ENCODE measurements around the gene AHRR. TPM values are rescaled to one million over a fixed set of nuclear protein-coding genes. Genes with fewer than 3 reads are reported as not detected.
"Not testable (repeated sequence)": the region's sequence is repeated elsewhere in the genome, so short reads cannot be mapped to it uniquely, and the experiment has no call there.

Gene AHRR
- total RNA-seq, 2 donors from 2014 or later: 1.9 to 17.7 TPM

- DNase-seq (ENCODE audit: low spot score): no peak
- H3K4me1 ChIP-seq (replicated peaks): no peaks in the 10 kb centered on the region
- TF ChIP-seq POLR2A (IDR thresholded peaks at IDR 0.05): no peak
- no peak for TF ChIP-seq POLR2AphosphoS5 (IDR thresholded peaks at IDR 0.05)
- TF ChIP-seq, protein P1, sequence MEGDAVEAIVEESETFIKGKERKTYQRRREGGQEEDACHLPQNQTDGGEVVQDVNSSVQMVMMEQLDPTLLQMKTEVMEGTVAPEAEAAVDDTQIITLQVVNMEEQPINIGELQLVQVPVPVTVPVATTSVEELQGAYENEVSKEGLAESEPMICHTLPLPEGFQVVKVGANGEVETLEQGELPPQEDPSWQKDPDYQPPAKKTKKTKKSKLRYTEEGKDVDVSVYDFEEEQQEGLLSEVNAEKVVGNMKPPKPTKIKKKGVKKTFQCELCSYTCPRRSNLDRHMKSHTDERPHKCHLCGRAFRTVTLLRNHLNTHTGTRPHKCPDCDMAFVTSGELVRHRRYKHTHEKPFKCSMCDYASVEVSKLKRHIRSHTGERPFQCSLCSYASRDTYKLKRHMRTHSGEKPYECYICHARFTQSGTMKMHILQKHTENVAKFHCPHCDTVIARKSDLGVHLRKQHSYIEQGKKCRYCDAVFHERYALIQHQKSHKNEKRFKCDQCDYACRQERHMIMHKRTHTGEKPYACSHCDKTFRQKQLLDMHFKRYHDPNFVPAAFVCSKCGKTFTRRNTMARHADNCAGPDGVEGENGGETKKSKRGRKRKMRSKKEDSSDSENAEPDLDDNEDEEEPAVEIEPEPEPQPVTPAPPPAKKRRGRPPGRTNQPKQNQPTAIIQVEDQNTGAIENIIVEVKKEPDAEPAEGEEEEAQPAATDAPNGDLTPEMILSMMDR (IDR thresholded peaks at IDR 0.05): peak in 1 of 4 experiments; percentile 18
- no peaks in the 10 kb centered on the region for H3K9me3 ChIP-seq
- intact Hi-C loops (cut with DNase I): no loop called here
- no peaks in the 10 kb centered on the region for H3K27me3 ChIP-seq (replicated peaks; ENCODE audit: insufficient read depth)
- WGBS: 65% methylated on average over 18 of the region's 18 CpGs
- no peaks in the 10 kb centered on the region for H3K36me3 ChIP-seq
- no peak overlapping the region for H3K4me3 ChIP-seq
- no peak overlapping the region for H3K27ac ChIP-seq
Observed at GRCh38 chr5:308672-309271, 12.7 kb upstream of the AHRR start.

DNA sequence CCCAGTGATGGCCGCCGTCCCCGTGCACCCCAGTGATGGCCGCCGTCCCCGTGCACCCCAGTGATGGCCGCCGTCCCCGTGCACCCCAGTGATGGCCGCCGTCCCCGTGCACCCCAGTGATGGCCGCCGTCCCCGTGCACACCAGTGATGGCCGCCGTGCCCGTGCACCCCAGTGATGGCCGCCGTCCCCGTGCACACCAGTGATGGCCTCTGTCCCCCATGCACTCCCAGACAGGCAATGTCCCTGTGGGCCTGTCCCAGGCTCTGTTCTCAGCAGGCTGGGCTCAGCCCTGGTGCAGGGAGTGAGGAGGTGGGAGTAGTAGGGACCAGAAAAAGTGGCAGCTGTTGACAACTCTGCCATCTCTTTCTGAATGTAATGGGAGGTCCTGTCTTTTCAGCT lies 11.7 kb upstream of the AHRR start:
- H3K9me3 ChIP-seq; DNase-seq (ENCODE audit: low spot score); H3K4me1 ChIP-seq (replicated peaks); H3K27ac ChIP-seq; H3K4me3 ChIP-seq; intact Hi-C loops (cut with DNase I); H3K27me3 ChIP-seq (replicated peaks; ENCODE audit: insufficient read depth); H3K36me3 ChIP-seq: not testable (repeated sequence)
- WGBS: 98% methylated on average over 6 of the region's 21 CpGs

DNA sequence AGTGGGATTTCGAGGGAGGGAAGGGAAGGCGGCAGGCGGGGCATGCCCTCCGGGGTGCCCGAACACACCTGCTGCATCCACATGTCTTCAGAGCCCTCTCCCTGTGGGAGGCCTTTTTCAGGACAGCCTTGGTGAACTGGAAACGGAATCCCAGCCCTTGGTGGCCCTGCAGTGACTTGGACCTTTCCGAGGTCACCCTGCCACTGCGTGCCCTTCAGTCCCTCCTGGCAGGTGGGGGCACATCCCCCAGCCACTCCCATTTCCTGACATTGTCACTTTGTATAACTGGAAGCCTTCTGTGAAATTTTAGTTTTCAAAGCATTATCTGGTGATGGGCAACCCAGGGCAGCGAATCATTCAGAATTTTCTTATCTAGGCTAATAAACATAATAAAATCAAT lies 11.0 kb upstream of the AHRR start:
- no peak overlapping the region for H3K4me3 ChIP-seq
- intact Hi-C loops (cut with DNase I): no loop called here
- TF ChIP-seq, protein P1 (IDR thresholded peaks at IDR 0.05): no peak
- TF ChIP-seq POLR2AphosphoS5 (IDR thresholded peaks at IDR 0.05) (no peak), POLR2A (IDR thresholded peaks at IDR 0.05) (no peak)
- no peaks in the 10 kb centered on the region for H3K27me3 ChIP-seq (replicated peaks; ENCODE audit: insufficient read depth)
- H3K27ac ChIP-seq: no peak overlapping the region
- DNase-seq (ENCODE audit: low spot score): no peak
- no peaks in the 10 kb centered on the region for H3K4me1 ChIP-seq (replicated peaks)
- no peaks in the 10 kb centered on the region for H3K9me3 ChIP-seq
- WGBS: 89% methylated on average over 9 of the region's 9 CpGs
- H3K36me3 ChIP-seq: peaks cover 5 to 6% of the 10 kb centered on the region in 2 donors

- Histone ChIP-seq H3K27ac (no peak overlapping the region), H3K27me3 (replicated peaks; ENCODE audit: insufficient read depth) (no peaks in the 10 kb centered on the region), H3K4me3 (no peak overlapping the region), H3K4me1 (replicated peaks) (no peaks in the 10 kb centered on the region), H3K36me3 (peaks cover 5 to 8% of the 10 kb centered on the region in 2 donors), H3K9me3 (no peaks in the 10 kb centered on the region)
- no peak for DNase-seq (ENCODE audit: low spot score)
- intact Hi-C loops (cut with DNase I): no loop called here
- no peak for TF ChIP-seq POLR2AphosphoS5 (IDR thresholded peaks at IDR 0.05)
- TF ChIP-seq POLR2A (IDR thresholded peaks at IDR 0.05): no peak
- TF ChIP-seq, protein P1 (IDR thresholded peaks at IDR 0.05): no peak
- 82% methylated on average over 16 of the region's 16 CpGs for WGBS
Observed at GRCh38 chr5:310941-311434, 10.5 kb upstream of the AHRR start.

- no peak overlapping the region for H3K4me3 ChIP-seq
- TF ChIP-seq POLR2A (IDR thresholded peaks at IDR 0.05): no peak
- no peak for TF ChIP-seq POLR2AphosphoS5 (IDR thresholded peaks at IDR 0.05)
- TF ChIP-seq, protein P1 (IDR thresholded peaks at IDR 0.05): no peak
- intact Hi-C loops (cut with DNase I): no loop called here
- H3K4me1 ChIP-seq (replicated peaks): no peaks in the 10 kb centered on the region
- DNase-seq (ENCODE audit: low spot score): no peak
- peaks cover 5 to 8% of the 10 kb centered on the region in 2 donors for H3K36me3 ChIP-seq
- no peaks in the 10 kb centered on the region for H3K27me3 ChIP-seq (replicated peaks; ENCODE audit: insufficient read depth)
- H3K27ac ChIP-seq: no peak overlapping the region
- 88% methylated on average over 8 of the region's 8 CpGs for WGBS
- no peaks in the 10 kb centered on the region for H3K9me3 ChIP-seq
Observed at GRCh38 chr5:311963-312362, 9.6 kb upstream of the AHRR start.
